NCI-H1417 (cell line): Measurements from ENCODE around the gene SPTLC2.
A peak's percentile ranks its signal among the peaks of the same experiment; 100 is the strongest.

Experiments
- DNase-seq, 3 experiments: peaks; one replicate each; lab custom pipeline; 2025; lab: John Stamatoyannopoulos, UW

Gene SPTLC2

DNA sequence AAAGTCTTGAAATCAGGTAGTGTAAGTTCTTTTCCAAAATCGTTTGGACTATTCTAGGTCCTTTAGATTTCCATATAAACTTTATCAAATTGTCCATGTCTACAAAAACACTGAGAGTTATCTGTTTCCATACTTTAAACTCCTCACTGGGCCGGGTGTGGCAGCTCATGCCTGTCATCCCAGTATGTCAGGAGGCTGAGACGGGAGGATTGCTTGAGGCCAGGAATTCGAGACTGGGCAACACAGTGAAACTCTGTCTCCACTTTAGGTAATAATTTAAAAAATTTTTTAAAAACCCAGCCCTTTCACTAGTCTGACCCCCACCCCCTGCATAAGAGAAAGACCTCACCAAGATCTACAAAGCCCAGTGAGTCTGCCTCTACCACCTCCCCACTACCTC is 111.4 kb downstream of the SPTLC2 start:
- DNase-seq, result no peak

DNA sequence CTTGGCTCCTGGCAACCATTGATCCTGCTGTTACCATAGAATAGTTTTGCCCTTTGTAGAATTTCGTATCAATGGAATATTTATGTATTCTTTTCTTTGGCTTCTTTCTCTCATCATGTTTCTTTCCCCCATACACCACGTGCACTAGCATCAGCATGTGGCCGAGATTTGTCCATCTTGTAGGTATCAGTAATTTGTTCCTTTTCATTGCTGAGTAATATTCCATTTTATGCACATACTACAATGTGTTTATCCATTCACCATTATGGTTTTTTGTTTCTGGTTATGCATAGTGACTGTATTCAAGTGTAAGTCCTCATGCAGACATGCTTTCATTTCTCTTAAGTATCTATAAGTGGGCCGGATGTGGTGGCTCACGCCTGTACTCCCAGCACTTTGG is 113.3 kb downstream of the SPTLC2 start:
- no peak for DNase-seq

DNA sequence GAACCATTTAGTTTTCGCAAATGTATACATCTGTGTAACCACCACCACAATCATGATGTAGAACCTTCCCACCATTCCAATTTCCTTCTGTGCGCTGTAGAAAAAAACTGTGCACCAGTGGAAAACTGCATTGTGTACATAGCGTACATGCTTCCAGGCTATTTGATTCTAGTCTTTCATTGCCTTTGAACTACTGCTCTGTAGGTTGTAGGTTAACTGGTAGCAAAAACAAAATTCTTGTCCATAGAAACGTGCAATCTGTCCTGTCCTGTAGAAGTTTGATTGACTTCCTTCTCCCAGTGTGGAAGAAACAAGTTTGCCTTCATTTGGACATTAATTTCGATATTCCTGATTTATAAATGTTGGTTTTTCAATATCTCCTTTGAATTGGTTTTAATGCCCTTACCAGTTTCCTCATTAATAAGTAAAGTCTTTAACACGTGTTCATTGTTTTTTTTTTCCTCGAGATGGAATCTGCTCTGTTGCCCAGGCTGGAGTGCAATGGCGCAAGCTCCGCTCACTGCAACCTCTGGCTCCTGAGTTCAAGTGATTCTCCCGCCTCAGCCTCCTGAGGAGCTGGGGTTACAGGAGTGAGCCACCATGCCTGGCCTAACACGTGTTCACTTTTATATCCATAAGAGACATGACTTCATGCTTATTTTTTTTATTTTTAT is 114.2 kb downstream of the SPTLC2 start:
- no peak for DNase-seq

DNA sequence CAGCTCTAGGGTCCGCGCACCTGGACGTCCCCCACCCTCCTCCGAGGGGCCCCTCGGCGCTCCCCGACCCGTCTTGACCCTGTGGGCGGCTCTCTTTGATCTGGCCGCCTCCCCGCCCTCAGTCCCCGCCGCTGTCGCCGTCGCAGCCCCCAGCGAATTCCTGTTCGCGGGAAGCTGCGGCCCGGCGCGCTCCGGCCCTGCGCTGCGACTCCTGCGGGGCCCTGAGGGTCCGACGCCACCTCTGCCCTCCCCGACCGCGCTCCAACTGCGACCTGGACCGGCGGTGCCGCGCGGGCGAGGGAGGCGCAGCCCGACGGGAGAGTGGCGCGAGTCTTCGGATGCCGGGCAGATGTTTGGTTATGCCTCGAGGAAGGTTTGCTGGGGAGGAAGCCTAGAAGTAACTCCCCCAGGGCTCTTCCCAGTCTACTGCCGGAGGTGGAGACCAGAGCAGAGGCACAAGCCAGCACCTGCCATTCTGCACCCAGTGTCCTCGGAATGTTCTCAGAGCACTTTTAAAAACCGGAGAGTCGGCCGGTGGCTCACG is 117.4 kb downstream of the SPTLC2 start:
- peak in 2 of 3 experiments; percentile 67 to 85 for DNase-seq

DNA sequence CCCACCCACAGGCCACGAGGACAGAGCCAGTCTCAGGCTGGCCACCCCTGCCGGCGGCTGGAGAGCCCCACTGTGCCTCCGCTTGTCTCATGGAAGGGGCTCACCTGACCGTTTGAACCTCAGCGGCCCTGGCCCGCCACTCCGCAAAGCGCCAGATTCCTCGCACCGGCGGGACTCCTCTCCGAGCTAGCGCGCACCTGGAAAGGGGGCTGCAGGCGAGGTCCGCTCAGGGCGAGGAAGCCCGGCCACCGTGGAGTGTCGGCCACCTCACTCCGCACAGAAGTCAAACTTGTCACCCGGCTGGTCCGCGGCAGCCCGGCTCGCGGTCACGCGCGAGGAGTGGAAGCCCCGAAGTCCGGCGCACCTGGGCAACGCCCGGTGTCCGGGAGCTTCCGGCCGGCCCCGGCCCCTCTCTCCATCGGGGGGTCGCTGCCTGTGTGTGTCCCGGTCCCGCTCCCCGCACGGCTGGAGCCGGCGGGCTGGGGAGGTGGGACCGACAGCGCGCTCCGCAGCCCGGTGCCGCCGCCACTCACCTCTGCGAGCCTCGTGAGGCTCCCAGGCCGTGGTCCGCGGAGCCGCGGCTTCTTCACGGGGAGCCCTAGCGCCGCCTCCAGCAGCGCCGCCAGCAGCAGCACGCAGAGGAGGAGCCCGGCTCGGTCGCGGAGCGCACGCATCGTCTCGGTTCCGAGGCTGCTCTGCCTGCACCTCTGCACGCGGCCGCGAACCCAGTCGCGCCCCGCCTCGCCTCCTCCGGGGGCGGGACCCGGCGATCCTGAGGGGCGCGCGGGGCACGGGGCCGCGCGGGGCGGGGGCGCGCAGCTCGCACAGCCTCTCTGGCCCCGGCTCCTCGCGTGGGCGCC is 118.1 kb downstream of the SPTLC2 start, which contains the start of gene ISM2:
TSS of gene ISM2 (minus strand) at position 697 of the 860 bp plus-strand sequence. CDS start at position 674, 23 bp downstream.
- DNase-seq, result peak; percentile 68 to 85 (median 76)

DNA sequence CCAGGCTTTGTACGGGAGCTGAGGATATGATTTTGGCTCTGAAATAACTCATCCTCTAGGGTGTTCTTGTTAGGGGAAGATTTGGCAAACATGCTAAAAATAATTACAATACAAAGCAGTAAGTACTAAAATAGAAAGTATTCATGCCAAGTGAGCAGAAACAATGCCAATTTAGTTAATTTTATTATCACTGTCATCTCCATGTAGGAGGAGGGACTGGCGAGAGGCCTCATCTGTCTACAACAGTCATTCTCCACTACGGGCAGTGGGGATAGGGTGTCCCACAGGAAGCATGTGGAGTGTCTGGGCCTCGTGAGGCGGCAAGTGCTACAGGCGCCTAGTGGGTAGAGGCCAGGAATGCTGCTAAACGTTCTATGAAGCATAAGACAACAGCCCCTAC is 121.1 kb downstream of the SPTLC2 start:
- no peak for DNase-seq

DNA sequence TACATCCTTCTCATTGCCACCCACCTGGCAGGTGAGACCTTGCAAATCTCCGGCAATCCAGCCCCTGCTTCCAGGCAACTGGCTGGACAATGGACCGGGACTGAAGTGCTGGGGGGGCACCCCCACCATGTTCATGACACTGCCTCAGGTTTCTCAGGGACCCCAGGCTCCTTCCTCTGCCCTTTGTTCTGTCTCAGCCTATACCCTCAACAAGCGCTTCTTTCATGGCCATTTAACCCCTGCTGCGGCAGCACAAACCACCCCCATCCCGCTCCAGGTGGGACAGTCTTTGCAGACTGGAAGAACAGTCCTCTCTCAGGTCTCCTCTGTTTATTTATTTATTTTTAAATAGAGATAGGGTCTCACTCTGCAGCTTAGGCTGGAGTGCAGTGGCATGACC is 125.4 kb downstream of the SPTLC2 start:
- no peak for DNase-seq

DNA sequence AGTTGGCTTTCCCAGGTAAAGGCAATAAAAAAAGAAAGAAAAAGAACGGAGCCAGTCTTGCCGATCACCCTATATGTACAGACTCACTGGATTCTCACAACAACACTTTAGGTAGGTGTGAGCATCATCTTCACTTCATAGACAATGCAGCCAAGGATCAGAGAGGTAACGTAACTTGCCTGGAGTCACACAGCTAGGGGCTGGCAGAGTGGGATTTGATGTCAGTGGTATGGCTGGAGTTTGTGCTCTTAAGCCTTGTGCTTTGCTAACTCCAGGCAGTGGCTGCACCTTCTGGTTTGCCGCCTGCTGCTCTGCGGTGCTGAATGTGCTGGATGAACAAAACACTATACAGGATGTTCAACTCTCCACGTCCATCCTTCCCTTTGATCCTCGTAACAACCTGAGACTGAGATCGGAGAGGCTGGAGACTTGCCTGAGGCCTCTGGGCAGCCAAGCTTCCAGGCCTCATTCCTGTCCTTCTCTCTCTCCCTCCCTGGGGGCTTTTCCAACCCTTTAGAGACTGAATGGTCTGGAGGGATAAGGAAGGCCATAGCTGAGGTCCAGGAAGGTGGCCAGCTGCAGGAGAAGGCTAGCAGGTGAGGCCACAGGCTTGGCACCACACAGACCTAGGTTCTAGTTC is 126.0 kb downstream of the SPTLC2 start:
- DNase-seq, result no peak

DNA sequence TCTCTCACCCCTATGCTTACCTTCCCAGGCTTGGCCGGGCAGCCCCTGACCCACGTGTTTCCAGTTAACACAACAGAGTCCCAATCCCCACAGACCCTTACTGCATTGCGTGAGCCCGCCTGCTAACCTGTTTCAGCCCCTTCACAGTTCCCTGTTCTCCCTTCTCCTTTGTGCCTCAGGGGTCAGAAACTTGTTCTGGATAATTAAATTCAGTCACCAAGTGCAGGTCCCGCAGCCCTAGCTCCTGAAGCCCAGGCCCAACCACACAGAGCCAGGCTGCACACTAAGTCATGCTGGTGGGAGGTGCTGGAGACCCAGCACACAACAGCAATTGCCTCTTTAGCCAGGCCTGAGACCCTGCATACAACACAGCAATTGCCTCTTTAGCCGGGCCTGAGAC is 127.4 kb downstream of the SPTLC2 start:
- no peak for DNase-seq

DNA sequence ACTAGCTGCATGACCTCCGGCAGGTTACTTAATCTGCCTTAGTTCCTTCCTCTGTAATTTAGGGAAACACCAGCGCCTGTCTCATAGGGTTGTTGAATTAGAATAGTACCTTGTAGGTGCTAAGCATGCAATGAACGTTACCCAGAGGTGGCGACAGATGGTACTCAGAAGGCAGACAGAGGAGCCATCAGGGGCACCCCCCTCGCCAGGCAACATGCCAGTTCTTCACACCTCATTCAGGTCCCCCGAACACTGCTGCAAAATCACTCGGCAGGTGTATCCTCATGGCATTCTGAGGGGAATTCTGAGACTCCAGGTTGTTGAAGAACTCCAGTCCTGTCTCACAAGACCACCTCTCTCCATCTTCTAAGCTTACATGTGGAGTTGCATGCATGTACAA is 127.9 kb downstream of the SPTLC2 start:
- no peak for DNase-seq

DNA sequence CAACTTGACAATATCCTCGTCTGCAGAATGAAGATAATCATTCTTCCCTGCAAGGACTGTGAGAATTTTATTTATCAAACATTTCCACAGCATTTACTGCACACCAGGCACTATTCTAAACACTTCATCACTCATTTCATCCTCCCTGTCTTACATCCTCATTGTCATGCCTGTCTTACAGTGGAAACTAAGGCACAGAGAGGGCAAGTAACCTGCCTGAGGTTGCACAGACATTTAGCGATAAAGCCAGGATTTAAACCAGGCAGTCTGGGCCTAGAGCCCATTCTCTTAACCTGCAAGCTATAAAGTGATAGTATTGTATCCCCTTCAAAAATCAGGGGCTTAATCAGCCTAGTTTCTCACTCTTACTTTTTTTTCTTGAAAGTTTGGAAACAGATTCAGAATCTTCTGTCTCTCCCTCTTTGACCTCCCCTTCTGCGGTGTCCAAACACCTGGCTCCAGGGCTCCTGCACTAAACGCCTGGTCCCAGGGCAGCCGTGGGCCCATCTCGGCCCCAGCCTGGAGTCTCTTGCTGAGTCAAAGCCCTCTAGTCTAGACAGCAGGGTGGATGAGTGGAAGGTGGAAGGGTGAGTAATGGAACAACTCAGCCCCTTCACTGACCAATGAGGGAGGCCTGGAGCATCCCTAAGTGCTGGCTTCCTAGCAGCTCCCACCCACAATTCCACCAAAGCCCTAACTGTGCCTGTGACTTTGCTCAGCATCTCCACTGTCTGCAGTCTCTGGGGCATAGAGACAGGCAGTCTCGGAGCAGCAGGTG is 130.3 kb downstream of the SPTLC2 start:
- no peak for DNase-seq

DNA sequence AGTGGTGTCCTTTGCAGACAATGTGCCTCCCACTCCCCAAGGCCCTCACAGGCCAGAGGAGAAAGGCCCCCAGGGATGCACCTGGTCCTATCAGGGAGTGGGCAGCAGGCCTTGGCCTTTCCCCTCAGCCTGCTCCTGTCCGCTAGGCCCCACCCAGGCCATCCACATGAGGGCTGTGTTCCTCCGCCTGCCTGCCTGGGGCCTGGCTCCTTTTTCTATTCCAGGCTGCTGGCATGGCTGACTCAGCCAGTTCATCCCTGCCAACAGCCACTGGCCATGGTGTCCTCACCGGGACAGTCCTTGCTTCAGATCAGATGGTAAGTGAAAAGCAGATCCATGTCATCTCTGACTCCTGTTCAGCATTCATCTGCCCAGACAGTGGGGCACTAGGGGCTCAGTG is 131.2 kb downstream of the SPTLC2 start:
- DNase-seq, result no peak

DNA sequence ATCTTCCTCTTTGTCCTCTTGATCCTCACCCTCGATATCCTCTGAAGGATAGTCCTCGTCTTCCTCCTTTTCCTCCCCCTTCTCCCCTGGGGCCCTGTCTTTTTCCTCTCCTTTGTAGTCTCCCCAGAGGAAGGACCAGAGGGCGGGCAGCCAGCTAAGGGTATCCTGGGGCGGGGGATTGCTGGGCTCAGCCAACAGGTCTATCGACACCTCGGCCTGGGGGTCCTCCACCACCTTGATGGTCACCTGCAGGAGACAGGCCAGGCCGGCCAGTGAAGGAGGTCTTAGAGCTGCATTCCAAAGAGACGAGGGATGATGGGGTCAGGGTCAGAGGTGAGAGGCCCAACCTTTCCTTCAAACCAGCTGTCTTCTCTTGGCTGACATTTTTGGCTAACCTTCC is 134.0 kb downstream of the SPTLC2 start:
- DNase-seq, result no peak

DNA sequence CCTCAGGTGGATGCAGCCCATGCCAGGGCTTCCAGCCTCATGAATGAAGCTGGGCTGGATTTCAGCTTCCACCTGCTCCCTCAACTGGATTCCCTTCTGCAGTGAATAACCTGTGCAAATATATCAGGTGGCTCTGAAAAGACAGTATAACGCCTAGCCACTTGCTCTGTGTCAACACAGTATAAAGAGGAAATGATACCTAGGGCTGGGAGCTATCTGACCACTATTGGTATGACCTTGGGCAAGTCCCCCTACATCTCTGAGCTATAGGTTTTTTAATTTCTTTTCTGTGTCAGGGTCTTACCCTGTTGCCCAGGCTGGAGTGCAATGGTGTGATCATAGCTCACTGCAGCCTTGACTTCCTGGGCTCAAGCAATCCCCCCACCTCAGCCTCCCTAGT is 137.6 kb downstream of the SPTLC2 start:
- DNase-seq, result no peak

DNA sequence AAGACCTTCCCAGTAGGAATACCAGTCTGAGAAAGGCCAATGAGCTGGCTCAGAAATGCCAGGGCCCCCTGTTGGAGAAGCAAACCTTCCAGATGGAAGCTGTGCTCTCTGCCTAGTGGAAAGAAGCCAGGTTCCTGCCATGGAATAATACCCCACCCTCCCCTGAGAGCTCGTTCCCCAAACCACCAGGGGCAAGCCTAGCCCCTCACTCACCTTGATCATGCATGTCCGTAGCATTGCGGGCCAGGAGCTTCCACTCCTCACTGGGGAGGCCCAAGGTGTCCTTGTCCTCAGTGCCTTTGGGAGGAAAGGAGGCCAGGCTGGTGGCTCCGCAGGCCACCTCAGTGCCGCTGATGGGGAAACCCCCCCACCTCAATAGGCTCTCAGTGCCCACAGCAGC is 138.4 kb downstream of the SPTLC2 start:
- DNase-seq, result no peak

DNA sequence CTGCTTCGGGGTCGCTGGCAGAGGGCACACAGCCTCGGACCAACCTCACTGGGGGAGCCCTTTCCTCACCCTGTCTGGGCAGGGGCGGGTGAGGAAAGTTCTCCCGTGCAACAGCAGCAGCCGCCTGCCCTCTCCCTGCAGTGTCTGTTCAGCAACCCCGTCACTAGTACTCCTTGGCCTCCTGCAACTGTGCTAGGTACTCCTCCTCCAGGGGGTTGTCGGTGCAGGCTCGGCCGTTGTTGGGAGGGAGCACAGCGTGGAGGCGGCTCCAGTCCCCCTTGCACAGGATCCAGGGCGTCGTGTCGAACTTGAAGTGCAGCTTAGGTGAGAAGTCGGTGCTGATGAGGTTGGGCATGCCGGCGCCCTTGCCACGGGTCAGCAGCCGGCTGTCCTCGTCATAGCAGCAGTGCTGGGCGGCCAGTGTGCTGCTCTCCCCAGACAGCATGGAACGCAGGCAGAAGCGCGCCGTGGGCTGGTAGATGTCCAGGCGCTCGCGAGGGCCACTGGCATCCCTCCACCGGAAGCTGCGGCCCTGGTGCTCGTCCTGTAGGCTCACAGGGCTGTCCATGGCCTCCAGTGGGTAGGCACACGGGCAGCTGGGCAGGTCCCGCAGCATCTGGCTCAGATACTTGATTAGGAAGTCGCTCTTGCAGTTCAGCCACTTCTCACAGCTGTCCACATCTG is 140.9 kb downstream of the SPTLC2 start:
- no peak for DNase-seq

DNA sequence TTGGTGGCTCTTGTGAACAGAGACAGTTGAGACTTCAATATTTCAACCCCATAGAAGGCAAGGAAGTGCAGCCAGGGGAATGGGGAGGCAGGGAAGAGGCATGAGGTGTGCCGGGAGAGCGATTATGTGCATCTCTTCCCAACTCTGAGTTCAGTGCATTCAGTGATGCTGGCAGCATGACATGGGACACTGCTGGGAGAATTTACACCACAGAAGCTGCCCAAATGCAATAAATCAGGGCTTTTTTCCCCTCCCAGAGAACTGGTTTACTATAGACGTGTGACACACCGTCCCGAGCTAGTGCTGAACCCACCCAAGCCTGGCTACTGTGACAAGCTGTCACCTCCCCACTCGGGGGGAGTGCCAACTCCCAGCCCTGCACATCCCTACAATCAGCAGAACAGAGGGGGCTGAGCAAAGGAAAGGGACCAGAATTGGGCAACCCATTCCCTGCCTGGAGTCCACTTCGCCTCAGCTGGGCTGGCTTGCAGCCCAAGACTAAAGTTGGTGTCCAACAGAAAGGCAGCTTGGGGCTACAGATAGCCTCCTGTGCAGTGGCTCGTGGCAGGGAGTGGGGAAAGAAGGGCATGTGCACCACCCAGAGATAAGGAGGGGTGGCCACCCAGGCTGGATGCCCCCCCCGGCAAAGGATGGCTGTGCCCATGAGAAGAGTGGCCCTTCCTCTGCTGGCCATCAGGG is 141.8 kb downstream of the SPTLC2 start:
- DNase-seq, result no peak

DNA sequence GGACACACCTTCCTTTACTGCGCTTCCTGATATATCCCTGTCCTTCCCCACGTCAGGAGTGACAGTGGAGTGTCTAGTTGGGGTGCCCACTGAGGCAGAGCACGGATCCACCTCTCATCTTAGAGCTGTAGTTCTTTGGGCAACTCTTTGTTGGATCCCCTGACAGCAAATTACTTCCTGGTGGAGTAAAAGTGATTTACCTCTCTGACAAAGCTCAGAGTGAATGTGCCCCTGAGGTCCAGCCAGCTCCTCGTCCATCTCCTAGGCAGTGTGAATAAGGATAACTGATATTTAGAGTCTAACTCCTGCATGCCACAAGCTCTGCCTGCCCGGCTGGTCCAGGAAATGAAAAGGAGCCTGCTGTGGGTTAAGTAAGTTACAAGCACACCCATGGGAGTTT is 142.5 kb downstream of the SPTLC2 start:
- no peak for DNase-seq

DNA sequence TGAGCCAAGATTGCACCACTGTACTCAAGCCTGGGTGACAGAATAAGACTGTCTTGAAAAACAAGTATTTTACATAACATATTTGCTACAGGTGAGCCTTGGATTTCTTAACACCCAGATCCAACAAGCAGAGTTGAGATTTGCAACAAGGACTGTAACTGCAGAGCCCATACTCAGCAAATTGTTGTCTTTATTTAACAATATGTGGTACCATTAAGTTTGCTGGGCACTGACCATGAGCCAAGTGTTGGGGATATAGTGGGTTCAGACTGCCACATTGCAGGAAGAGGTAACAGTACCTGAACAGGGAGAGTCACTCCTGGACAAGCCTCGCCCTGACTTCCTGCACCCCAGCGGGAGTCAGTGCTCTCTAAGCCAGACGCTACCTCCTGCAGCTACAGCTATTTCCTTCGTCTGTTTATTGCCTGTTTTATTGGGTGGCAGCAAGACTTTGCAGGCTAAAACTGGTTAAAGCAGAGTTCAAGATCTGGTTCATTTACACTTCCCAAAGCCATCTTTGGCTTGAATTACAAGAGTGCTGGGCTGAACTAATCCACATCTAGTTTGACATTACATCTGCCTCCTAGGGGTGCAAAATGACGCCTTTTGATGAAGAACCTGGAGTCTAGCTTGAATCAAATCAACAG is 146.1 kb downstream of the SPTLC2 start:
- DNase-seq, result peak in 2 of 3 experiments; percentile 10 to 51

DNA sequence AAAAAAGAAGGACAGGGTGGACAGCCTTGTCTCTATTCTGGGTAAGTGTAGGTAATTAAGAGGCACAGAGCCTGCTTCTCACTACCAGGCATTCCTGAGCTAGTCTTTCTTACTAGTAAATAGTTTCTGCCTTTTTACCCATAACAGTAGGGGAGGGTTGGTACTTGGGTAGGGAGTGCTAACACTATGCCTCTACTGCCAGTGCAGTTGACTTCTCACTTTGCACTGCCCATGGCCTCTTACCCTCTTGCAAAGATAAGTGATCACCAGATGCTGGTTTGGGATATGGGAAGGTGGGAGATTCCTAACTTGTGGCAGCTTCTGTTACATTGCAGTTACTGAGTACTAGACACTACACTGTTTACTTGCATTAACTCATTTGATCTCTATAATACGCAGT is 146.9 kb downstream of the SPTLC2 start:
- peak in 1 of 3 experiments; percentile 35 for DNase-seq
